K562 (cell line): Measurements from ENCODE around the gene FAM186B.

ENCODE experiments used
- HDAC2 ChIP-seq: fragments of 450-650 bp; IDR thresholded peaks from 2 replicates; pipeline ENCODE4 v1.6.1; 2016; ENCODE audit warnings: mild to moderate bottlenecking
- HNRNPLL ChIP-seq: fragments of 200-400 bp; formaldehyde crosslinking; IDR thresholded peaks from 2 replicates; pipeline ENCODE4 v1.6.1; 2017; ENCODE audit warnings: low read length, low read depth, mild to moderate bottlenecking; ENCODE audit not compliant: poor library complexity, severe bottlenecking
- KDM1A ChIP-seq, 2 experiments: fragments of 450-650 bp; IDR thresholded peaks; 2 replicates each; pipeline ENCODE4 v1.6.1; 2016; ENCODE audit warnings: mild to moderate bottlenecking in 2 of 2
- NBN ChIP-seq: fragments of 450-650 bp; IDR thresholded peaks from 2 replicates; pipeline ENCODE4 v1.6.1; 2016; ENCODE audit warnings: low read depth, mild to moderate bottlenecking
- NFIC ChIP-seq: fragments of 450-650 bp; IDR thresholded peaks from 2 replicates; pipeline ENCODE4 v1.6.1; 2017; ENCODE audit warnings: mild to moderate bottlenecking, inconsistent platforms
- POLR2AphosphoS2 ChIP-seq: IDR thresholded peaks from 2 replicates; pipeline ENCODE4 v1.6.1; 2012; ENCODE audit warnings: low read length, improper control_type of control experiment
- TBP ChIP-seq: optimal IDR thresholded peaks from 2 replicates; pipeline ENCODE3; 2011; ENCODE audit warnings: low read depth, low read length, improper control_type of control experiment
- TEAD4 ChIP-seq, 2 experiments: sonication (generic) in 1 of 2; formaldehyde crosslinking in 1 of 2; IDR thresholded peaks; 2 replicates each; pipeline versions ENCODE4 v1.6.1 to v1.8.0; 2012 to 2022; ENCODE audit warnings: borderline replicate concordance in 1 of 2, inconsistent platforms in 1 of 2, low read length in 1 of 2, mild to moderate bottlenecking in 1 of 2, missing genetic modification reagents in 1 of 2
- ZSCAN29 ChIP-seq: fragments of 450-650 bp; IDR thresholded peaks from 2 replicates; pipeline ENCODE4 v1.6.1; 2017
- TF ChIP-seq, protein P1 (sequence below), 2 experiments: fragments of 450-650 bp; formaldehyde crosslinking in 1 of 2; IDR thresholded peaks; 2 replicates each; pipeline versions ENCODE4 v1.4.0 to v1.6.1; 2014 to 2020; ENCODE audit warnings: mild to moderate bottlenecking in 2 of 2, borderline replicate concordance in 1 of 2, low read depth in 1 of 2
- TF ChIP-seq, protein P2 (sequence below), 2 experiments: fragments of 450-650 bp; conservative IDR thresholded peaks; 2 replicates each; pipeline ENCODE4 v1.6.1; 2017; ENCODE audit warnings: mild to moderate bottlenecking in 2 of 2, moderate library complexity in 2 of 2

DNA sequence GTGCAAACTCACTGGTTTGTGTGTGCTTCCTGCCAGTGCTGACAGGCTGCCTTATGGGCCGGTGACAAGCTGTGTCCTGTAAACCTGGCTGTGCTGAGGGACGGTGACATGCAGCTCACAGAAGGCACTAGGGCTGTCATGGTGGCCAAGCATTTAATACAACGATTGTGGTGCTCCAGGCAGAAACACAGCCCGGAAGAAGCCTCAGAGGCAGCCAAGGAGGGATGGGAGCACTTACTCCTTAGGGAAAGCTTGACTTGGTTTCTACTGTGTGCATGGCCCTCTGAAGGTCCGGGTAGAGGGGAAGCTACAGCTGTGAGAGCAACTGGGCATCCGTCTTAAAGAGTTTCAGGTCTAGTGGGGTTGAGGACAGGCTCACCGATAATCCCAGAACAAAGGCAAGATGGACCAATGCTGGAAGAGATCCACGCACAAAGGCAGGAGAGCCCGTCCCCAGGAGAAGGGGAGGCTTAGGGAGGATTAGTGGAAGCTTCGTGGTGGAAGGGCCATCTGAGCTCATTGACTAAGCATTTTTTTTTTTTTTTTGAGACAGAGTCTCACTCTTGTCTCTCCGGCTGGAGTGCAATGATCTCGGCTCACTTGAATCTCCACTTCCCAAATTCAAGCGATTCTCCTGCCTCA lies 26.8 kb downstream of the FAM186B start:
- no peak for TF ChIP-seq HNRNPLL
- no peak for TF ChIP-seq TEAD4 (IDR thresholded peaks at IDR 0.05; ENCODE audit: low read length)
- no peak for TF ChIP-seq TEAD4 (CRISPR knock-in tag; IDR thresholded peaks at IDR 0.05; ENCODE audit: borderline replicate concordance)
- no peak for TF ChIP-seq KDM1A (IDR thresholded peaks at IDR 0.05)
- no peak for TF ChIP-seq HDAC2
- TF ChIP-seq, protein P1, sequence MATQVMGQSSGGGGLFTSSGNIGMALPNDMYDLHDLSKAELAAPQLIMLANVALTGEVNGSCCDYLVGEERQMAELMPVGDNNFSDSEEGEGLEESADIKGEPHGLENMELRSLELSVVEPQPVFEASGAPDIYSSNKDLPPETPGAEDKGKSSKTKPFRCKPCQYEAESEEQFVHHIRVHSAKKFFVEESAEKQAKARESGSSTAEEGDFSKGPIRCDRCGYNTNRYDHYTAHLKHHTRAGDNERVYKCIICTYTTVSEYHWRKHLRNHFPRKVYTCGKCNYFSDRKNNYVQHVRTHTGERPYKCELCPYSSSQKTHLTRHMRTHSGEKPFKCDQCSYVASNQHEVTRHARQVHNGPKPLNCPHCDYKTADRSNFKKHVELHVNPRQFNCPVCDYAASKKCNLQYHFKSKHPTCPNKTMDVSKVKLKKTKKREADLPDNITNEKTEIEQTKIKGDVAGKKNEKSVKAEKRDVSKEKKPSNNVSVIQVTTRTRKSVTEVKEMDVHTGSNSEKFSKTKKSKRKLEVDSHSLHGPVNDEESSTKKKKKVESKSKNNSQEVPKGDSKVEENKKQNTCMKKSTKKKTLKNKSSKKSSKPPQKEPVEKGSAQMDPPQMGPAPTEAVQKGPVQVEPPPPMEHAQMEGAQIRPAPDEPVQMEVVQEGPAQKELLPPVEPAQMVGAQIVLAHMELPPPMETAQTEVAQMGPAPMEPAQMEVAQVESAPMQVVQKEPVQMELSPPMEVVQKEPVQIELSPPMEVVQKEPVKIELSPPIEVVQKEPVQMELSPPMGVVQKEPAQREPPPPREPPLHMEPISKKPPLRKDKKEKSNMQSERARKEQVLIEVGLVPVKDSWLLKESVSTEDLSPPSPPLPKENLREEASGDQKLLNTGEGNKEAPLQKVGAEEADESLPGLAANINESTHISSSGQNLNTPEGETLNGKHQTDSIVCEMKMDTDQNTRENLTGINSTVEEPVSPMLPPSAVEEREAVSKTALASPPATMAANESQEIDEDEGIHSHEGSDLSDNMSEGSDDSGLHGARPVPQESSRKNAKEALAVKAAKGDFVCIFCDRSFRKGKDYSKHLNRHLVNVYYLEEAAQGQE (IDR thresholded peaks at IDR 0.05; ENCODE audit: borderline replicate concordance), result no peak
- TF ChIP-seq, protein P1 (CRISPR knock-in tag; IDR thresholded peaks at IDR 0.05; ENCODE audit: low read depth), result no peak
- TF ChIP-seq TBP, result no peak
- TF ChIP-seq POLR2AphosphoS2, result no peak
- TF ChIP-seq, protein P2, sequence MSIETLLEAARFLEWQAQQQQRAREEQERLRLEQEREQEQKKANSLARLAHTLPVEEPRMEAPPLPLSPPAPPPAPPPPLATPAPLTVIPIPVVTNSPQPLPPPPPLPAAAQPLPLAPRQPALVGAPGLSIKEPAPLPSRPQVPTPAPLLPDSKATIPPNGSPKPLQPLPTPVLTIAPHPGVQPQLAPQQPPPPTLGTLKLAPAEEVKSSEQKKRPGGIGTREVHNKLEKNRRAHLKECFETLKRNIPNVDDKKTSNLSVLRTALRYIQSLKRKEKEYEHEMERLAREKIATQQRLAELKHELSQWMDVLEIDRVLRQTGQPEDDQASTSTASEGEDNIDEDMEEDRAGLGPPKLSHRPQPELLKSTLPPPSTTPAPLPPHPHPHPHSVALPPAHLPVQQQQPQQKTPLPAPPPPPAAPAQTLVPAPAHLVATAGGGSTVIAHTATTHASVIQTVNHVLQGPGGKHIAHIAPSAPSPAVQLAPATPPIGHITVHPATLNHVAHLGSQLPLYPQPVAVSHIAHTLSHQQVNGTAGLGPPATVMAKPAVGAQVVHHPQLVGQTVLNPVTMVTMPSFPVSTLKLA (conservative IDR thresholded peaks at IDR 0.05), result no peak
- no peak for TF ChIP-seq ZSCAN29
- TF ChIP-seq NBN, result no peak
- no peak for TF ChIP-seq NFIC
